Measurements from ENCODE around the gene CTNND1.

DNA sequence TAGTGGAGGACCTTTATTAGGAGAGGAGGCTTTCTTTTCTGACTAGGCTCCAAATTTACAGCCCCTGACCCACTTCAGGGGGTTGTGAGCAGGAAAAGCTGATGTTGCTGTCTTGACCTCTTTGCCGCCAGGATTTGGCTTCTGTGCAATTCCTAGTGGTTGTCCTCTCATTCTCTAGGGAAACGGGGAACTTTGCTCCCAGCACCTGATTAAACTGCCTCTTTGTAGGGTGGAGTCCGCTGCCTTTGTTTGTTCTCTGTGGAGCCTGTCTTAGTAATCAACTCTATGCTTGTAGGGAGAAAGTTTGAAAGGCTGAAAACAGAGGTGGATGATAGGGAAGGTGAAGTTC is 16.3 kb downstream of the CTNND1 start:
- TF ChIP-seq EZH2 (IDR thresholded peaks at IDR 0.05; ENCODE audit: insufficient read depth, poor library complexity, severe bottlenecking): no peak
- TF ChIP-seq EZH2phosphoT487 (IDR thresholded peaks at IDR 0.05; ENCODE audit: insufficient read depth, low read depth): no peak

Data from GM23248 (cell line).